Lung (tissue), 12 donors: ENCODE results near the gene RETREG2. TPM values are rescaled to one million over a fixed set of nuclear protein-coding genes. Genes with fewer than 3 reads are reported as not detected.

Source experiments
- ATAC-seq: fragments of 200-7000 bp; cut with Tn5 transposase; one replicate; pipeline ENCODE4 v1.9.1; 2020; ENCODE audit warnings: moderate number of reproducible peaks; ENCODE audit not compliant: insufficient read depth, low FRiP score
- DNase-seq, 3 donors: peaks; one replicate each; pipeline ENCODE4 v3.0.0-alpha.2; 2013 to 2017
- H3K27ac ChIP-seq, 2 donors: one replicate each; pipeline ENCODE4 v1.5.1; 2013; ENCODE audit warnings: mild to moderate bottlenecking in 2 of 2, moderate library complexity in 2 of 2, control low read depth in 1 of 2, inconsistent platforms in 1 of 2, low read depth in 1 of 2, low read length in 1 of 2
- H3K27me3 ChIP-seq, 3 donors: one replicate each; pipeline ENCODE4 v1.5.1; 2013; ENCODE audit warnings: low read length in 2 of 3; ENCODE audit not compliant: control insufficient read depth in 3 of 3, insufficient read depth in 3 of 3
- H3K36me3 ChIP-seq, 4 donors: one replicate each; pipeline ENCODE4 v1.5.1; 2013; ENCODE audit warnings: low read length in 4 of 4, mild to moderate bottlenecking in 1 of 4, moderate library complexity in 1 of 4; ENCODE audit not compliant: control insufficient read depth in 4 of 4, insufficient read depth in 4 of 4
- H3K4me1 ChIP-seq, 5 donors: one replicate each; pipeline ENCODE4 v1.5.1; 2013; ENCODE audit warnings: low read length in 5 of 5, mild to moderate bottlenecking in 2 of 5, moderate library complexity in 1 of 5; ENCODE audit not compliant: control insufficient read depth in 5 of 5, insufficient read depth in 5 of 5
- H3K4me3 ChIP-seq: one replicate; pipeline ENCODE4 v1.5.1; 2013; ENCODE audit warnings: mild to moderate bottlenecking, control low read depth, moderate library complexity
- H3K9ac ChIP-seq, 2 donors: one replicate each; pipeline ENCODE4 v1.5.1; 2013; ENCODE audit warnings: low read length in 2 of 2, control low read depth in 1 of 2; ENCODE audit not compliant: insufficient read depth in 1 of 2
- H3K9me3 ChIP-seq, 4 donors: one replicate each; pipeline ENCODE4 v1.5.1; 2013; ENCODE audit warnings: low read length in 3 of 4, mild to moderate bottlenecking in 1 of 4, moderate library complexity in 1 of 4; ENCODE audit not compliant: control insufficient read depth in 4 of 4, insufficient read depth in 3 of 4
- CTCF ChIP-seq: IDR thresholded peaks from 2 replicates; pipeline ENCODE4 v1.5.1; 2012; ENCODE audit warnings: mild to moderate bottlenecking; ENCODE audit errors: control extremely low read depth, extremely low read depth
- WGBS, 2 donors: extraction: QIAGEN DNeasy Blood & Tissue Kit; methylation state at CpG; one replicate each; pipeline ENCODE4 v1.1.7; 2013; 5-methylcytosine and 5-hydroxymethylcytosine counted together
- polyA plus RNA-seq, 2 donors: library from polyadenylated mRNA; stranded (reverse); fragments of 200-250 nt; gene quantifications; one replicate each; pipeline ENCODE4 v1.2.1, GENCODE V29; 2013
- total RNA-seq, 2 donors: library from RNA; depleted of rRNA in 1 of 2; stranded (reverse); fragments of >200 nt in 1 of 2; gene quantifications; one replicate each; pipeline ENCODE4 v1.2.1, GENCODE V29; 2014 to 2021
- donor health status: control.
- donor health status: control.
- donor health status: Bipolar disorder and iron deficiency.
- donor health status: healthy.
- donor health status: DM: yes; HTN: yes; CAD: no.

The RETREG2 gene
- total and polyA plus RNA-seq, 4 donors: 42.1 to 80.6 (median 51.7) TPM

- Histone ChIP-seq H3K9ac (peak overlapping the region in 1 of 2 donors; percentile 11), H3K9me3 (no peaks in the 10 kb centered on the region), H3K36me3 (peaks cover 25 to 44% (median 38%) of the 10 kb centered on the region in 4 donors), H3K4me3 (no peak overlapping the region), H3K4me1 (peaks cover 3 to 19% (median 8%) of the 10 kb centered on the region in 5 donors), H3K27ac (no peak overlapping the region), H3K27me3 (no peaks in the 10 kb centered on the region)
- no peak for TF ChIP-seq CTCF
- ATAC-seq: no peak
- no peak for DNase-seq
- 93 to 94% methylated on average over 5 of the region's 5 CpGs for WGBS, 2 donors
Observed at GRCh38 chr2:219180961-219181360, 2.9 kb downstream of the RETREG2 start.

GRCh38 chr2:219181531-219181930 is 3.5 kb downstream of the RETREG2 start:
- no peak for TF ChIP-seq CTCF
- no peak overlapping the region for H3K9ac ChIP-seq
- no peak overlapping the region for H3K27ac ChIP-seq
- H3K4me3 ChIP-seq: no peak overlapping the region
- DNase-seq (no peak), ATAC-seq (no peak)
- H3K27me3 ChIP-seq: no peaks in the 10 kb centered on the region
- no peaks in the 10 kb centered on the region for H3K9me3 ChIP-seq
- peaks cover 25 to 44% (median 38%) of the 10 kb centered on the region in 4 donors for H3K36me3 ChIP-seq
- WGBS, 2 donors: 97 to 99% methylated on average over 6 of the region's 6 CpGs
- H3K4me1 ChIP-seq: peaks cover 3 to 16% (median 7%) of the 10 kb centered on the region in 5 donors

- Histone ChIP-seq H3K4me1 (peaks cover 3 to 12% (median 7%) of the 10 kb centered on the region in 5 donors), H3K36me3 (peaks cover 25 to 44% (median 38%) of the 10 kb centered on the region in 4 donors), H3K4me3 (no peak overlapping the region), H3K9me3 (no peaks in the 10 kb centered on the region), H3K27ac (no peak overlapping the region), H3K27me3 (no peaks in the 10 kb centered on the region), H3K9ac (no peak overlapping the region)
- ATAC-seq (no peak), DNase-seq (no peak)
- WGBS, 2 donors: 54 to 70% methylated on average over 8 of the region's 8 CpGs
- no peak for TF ChIP-seq CTCF
Observed at GRCh38 chr2:219182331-219183150, 4.5 kb downstream of the RETREG2 start.
